GM19372 (cell line): ENCODE data around the gene MAPK4.
"Not testable (repeated sequence)": the region's sequence is repeated elsewhere in the genome, so short reads cannot be mapped to it uniquely, and the experiment has no call there.

Experiments used
- ATAC-seq: cut with Tn5 transposase; IDR thresholded peaks from one replicate; pipeline ENCODE4 v1.9.1; 2021; ENCODE audit warnings: mild to moderate bottlenecking, low read depth, moderate library complexity; ENCODE audit not compliant: unreplicated experiment

Gene MAPK4

DNA sequence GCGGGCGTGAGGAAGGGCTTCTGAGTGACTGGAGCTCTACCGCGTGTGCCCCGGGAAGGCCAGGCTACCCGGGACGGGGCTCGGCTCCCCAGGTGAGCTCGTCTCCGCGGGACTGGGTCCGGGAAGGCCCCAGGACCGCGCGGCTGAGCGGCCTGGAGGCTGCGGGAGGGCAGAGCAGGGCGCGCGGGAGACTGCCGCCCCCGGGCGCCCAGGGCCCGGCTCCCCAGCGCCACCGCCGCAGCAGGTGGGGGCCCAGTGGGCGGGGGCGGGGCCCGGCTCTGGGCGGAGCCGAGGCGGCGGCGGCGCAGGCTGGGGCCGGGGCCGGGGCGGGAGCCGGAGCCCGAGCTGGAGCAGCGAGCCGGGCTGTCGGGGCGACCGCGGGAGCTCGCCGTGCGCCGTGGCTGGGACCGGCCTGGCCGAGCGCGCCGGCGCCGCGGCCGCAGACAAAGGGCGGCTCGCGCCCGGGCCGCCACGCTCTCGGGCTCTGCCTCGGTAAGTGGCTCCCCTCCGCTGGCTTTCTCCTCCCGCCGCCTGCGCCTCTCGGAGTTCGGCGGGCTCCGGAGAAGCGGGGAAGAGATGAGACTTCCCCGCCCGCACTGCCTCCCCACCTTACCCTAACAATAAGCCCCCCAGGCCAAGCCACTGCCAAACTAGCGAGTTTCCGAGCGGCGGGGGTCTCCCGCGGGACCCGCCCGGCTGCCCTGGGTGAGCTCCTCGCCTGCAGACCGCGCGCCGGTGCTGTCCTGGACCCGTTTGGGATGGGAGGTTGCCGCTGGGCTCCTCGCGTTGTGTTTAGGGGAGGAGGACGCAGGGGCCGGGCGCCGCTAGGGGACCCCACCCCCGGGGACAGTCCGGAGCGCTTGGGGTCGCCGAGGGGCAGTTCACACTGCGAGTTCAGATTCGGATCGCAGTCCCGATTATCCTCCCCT, at the start of gene MAPK4:
MAPK4 (plus strand) TSS at position 336 of the 929 bp plus-strand sequence. CDS start 103,872 bp downstream, outside the sequence.
- ATAC-seq = peak; percentile 64

- not testable (repeated sequence) for ATAC-seq
Measured at GRCh38 chr18:50517277-50517676, 42.6 kb upstream of the MAPK4 start.

DNA sequence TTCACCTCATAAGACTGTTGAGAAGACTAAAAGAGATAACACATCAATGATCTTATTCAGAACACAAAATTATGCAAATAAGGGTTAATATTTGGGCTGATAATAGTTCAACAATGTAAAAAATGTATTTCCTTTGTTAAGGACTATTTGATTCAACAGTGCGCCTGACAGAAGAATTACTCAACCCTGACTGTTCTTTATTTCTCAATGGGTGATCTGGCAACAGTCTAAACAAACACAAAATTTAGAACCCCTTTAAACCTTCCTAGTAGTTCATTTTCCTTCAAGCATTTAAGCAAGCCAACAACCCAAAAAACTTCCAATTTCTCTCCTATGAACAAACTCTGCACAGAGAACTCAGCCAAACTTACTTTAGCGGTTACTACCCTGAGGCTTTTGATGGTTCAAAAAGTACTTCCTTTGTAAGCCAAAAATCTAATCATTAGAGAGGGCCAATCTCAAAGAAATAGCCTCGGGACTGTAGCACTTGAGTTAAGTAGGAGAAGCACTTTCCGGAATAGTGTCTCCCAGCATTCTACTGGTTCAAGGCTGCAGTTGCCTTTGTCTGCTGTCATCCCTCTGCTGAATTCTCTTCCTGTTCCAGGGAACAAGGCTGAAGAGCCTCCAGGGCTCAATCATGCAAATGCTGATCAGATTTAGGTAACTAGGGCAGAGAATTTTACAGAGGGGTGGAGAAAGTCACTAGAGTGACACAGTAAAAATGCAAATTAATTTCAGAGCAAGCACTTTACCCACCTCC, 40.9 kb upstream of the MAPK4 start:
- ATAC-seq = no peak

GRCh38 chr18:50523165-50523564, 36.7 kb upstream of the MAPK4 start:
- no peak for ATAC-seq

DNA sequence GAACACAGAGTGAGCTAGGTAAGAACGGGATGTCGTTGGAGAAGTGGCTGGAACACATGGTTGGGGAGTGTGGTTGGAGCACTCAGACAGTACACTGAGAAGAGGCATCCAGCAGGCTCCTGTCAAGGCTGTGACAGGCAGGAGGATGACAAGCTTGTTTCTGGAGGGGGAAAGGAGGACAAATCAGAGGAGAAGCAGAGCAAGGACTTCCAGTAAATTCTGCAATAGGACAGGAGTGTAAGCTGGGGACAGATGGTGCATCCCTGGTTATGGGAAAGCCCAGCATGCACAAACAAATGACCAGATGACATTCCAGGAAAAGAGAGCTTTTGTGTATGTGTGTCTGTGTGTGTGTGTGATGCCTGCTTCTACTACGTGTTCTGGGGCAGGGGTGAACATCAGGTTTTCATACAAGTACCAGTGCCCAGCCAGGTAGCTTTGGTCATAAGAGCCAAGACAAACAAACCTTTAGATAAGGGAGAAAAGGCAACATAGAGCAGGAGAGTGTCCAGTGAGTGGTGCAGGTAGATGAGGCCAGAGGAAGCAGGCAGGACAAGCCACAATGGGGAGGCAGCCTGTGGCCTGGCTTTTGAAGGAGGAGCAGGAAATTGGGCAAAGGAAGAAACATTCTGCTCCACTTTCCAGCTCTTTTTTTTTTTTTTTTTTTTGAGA, 32.1 kb upstream of the MAPK4 start:
- ATAC-seq = no peak

DNA sequence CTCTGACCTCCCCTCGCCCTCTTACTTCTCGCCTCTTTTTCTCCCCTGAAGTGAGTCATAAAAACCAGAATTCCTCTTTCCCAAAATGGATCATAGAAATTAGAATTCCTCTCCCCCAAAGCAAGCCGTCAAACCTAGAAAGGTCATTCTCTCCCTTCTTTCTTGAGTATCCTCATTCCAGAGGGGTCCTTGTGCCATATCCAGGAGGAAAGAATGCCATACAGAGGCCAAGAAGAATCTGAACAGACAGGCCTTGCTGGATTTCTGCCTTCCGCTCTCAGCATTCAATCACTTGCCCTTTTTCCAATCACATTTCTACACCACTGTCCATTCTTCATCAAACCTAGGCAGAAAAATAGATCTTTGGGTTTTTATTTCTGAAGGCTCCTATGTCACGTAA, 31.1 kb upstream of the MAPK4 start:
- no peak for ATAC-seq

DNA sequence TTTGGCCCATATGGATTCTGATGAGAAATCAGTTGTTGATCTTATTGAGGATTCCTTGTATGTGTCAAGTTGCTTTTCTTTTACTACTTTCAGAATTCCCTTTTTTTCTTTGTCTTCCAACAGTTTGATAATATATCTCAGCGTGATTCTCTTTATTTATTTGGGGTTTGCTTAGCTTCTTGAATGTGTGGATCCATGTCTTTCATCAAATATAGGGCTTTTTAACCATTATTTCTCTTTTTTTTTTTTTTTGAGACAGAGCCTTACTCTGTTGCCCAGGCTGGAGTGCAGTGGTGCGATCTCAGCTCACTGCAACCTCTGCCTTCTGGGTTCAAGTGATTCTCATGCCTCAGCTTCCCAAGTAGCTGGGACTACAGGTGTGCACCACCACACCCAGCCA, 26.1 kb upstream of the MAPK4 start:
- ATAC-seq = not testable (repeated sequence)

DNA sequence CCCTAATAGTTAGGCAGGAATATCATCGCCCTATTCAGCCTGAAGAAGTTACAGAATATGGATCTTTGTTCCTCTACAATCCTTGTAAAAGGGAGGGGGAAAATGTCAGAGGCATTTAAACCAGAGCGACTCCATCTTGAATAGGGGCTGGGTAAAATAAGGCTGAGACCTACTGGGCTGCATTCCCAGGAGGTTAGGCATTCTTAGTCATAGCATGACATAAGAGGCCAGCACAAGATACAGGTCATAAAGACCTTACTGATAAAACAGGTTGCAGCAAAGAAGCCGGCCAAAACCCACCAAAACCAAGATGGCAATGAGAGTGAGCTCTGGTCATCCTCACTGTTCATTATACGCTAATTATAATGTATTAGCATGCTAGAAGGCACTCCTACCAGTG, 15.4 kb upstream of the MAPK4 start:
- not testable (repeated sequence) for ATAC-seq

- no peak for ATAC-seq
Measured at GRCh38 chr18:50545936-50546335, 14.0 kb upstream of the MAPK4 start.

DNA sequence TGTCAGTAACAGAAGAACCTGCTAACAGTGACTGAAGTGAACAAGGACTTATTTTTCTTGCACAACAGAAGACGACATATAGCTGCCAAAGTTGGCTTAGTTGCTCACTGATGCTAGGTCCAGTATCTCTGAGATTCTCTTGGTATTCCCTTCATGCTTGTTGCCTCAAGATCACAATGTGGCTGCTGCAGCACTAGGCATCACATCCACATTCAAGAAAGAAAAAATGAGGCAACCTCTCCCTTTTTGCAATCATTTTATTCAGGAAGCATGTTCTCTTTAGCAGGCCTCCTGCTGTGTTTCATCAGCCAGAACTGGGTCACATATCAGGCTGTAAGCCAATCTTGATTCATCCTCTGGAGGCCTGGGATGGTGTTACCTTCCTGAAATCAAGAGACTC, 11.7 kb upstream of the MAPK4 start:
- no peak for ATAC-seq

DNA sequence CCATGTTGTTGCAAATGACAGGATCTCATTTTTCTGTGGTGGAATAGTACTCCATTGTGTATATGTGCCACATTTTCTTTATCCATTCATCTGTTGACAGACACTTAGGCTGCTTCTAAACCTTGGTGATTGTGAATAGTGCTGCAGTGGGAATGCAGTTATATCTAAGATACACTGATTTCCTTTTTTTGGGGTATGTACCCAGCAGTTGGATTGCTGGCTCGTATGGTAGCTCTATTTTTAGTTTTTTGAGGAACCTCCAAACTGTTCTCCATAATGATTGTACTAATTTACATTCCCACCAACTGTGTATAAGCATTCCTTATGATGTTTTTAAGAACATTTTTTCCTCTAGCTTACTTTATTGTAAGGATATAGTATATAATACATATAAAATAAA, 8.2 kb upstream of the MAPK4 start:
- not testable (repeated sequence) for ATAC-seq

- no peak for ATAC-seq
Measured at GRCh38 chr18:50558157-50558556, 1.7 kb upstream of the MAPK4 start.

DNA sequence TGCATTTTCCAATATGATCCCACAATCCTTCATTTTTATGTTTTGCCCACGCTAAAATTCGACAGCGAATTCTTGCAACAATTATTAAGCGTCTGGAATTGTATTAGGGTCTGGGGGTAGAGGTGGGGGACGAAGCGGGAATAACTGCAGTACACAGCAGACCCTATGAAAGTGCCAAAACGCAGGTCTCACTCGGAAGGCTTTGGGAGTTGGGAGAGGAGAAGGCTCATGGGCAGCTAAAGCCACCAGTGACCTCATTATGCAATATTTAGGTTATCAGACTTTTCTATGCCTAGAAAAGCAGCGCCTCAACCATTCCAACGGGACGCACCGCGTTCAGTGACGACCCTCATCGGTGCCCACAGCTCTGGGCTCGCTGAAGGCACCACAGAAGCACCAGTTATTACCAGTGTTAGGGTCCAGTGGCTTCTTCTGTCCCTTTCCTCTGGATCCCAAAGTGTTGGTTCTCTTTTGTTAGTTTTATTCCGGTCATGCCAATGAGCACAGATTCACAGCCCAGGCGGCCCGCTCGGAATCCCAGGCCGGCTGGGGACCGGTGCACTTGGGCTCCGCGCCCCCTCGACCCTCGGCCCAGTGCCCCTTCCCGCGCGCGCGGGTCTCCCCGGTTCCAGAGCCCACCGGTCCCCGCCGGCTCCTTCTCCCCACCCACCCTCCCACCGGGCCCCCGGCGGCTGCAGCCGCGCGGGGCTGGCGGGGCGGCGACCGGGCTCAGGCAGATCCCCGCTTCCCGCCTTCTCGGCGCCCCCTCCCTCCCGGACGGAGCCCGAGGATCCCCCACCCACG, 737 bp upstream of the MAPK4 start:
- ATAC-seq = no peak

DNA sequence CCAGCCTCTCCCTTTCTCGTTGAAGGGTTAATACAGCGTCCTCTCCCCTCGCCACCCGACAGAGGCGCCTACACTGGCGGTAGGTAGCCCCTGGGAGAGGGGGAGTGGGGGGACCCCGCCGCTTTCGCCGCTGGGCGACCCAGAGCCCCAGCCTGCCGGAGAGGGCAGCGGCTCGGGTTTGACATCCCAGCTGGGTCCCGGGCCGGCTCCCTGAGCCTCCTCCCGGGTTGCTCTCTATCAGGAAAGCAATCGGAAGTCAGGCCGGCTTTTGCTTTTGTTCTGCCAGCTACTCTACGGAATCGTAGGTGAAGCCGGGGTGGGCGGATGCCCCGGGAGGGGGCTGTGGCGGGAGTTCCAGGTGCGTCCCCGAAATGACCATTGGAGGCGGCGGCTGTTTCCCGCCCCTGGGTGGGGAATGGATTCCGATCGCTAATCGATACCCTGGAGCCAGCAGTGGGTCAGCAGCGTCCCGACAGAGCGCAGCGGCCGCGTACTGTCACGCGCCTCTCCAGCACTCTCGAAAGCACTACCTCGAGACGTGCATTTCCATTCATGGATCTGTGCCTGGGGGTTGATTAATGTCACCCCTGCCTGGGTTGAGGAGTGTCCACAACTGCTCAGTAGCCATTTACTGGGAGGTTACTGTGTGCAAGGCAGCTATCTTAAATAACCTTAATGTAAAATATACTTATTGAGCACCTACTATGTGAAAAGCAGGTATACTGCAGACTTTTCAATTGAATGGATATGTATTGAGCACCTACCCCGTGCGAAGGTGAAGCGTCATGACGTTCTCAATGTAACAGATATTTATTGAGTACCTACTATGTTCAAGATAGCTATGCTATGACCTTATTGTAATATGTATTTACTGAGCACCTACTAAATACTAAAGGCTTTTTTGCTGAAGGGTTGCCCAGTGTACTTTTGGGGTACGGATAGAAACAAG, 1.1 kb downstream of the MAPK4 start:
- no peak for ATAC-seq

DNA sequence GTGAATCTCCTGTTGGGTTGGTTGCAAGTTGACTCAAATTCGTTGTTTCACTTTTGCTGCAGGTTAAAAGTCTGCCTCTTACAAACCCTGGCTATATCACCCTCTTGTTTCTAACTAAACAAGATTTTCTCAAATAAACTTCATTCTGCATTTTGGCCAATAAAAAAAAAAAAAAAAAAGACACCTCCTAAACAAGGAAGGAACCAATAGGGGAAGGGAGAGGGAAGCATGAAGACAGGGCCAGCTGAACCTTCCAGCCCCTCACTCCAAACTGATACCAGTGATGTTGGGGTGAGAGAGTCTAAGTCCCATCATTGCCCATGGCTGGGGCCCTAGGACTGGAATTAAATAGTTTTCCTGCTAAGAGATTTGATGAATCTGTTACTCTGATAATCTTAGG, 2.4 kb downstream of the MAPK4 start:
- not testable (repeated sequence) for ATAC-seq

DNA sequence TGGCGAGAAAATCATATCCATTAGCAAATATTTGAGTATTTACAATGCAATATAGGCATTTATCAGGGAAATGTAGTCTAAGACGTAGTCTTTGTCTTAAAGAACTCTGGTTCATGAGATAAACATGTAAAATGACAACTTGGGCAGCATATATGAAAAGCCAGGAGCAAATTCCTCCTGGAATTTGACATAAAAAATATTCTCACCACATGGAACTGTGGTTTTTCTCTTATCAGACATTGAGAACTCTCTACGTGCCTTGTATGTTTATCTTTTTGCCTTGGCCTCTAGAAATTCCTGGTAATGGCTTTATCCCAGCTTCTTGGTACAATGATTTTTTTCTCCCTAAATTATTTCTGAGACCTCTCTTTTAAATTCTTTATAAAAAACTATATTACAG, 2.8 kb downstream of the MAPK4 start:
- no peak for ATAC-seq

GRCh38 chr18:50563376-50563775, 3.5 kb downstream of the MAPK4 start:
- ATAC-seq = no peak

GRCh38 chr18:50569930-50570329, 10.0 kb downstream of the MAPK4 start:
- no peak for ATAC-seq

DNA sequence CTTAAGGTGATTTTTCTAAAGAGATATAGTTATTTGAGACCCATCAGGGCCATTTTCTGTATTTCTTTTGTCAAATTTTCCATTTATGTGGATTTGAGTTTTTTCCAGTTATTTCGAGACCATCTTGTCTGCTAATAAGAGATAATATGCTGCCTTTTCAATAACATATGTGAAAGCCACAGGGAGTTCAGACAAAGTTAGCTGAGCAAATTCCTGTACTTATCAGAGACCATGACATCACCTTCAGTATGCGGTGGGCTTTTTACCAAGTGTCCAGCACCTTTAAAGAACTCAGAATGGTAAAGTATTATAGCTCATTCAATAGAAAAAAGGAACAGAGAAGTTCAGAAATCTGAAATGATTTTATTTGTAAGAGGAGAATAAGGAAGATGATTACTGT, 11.7 kb downstream of the MAPK4 start:
- ATAC-seq = no peak
